GM21528 (cell line): Measurements from ENCODE around the gene ATXN2.
"Not testable (repeated sequence)": the region's sequence is repeated elsewhere in the genome, so short reads cannot be mapped to it uniquely, and the experiment has no call there.

Experiments
- ATAC-seq: cut with Tn5 transposase; IDR thresholded peaks from one replicate; pipeline ENCODE4 v1.9.1; 2021; ENCODE audit warnings: mild to moderate bottlenecking, moderate library complexity; ENCODE audit not compliant: unreplicated experiment, low FRiP score

Gene ATXN2

DNA sequence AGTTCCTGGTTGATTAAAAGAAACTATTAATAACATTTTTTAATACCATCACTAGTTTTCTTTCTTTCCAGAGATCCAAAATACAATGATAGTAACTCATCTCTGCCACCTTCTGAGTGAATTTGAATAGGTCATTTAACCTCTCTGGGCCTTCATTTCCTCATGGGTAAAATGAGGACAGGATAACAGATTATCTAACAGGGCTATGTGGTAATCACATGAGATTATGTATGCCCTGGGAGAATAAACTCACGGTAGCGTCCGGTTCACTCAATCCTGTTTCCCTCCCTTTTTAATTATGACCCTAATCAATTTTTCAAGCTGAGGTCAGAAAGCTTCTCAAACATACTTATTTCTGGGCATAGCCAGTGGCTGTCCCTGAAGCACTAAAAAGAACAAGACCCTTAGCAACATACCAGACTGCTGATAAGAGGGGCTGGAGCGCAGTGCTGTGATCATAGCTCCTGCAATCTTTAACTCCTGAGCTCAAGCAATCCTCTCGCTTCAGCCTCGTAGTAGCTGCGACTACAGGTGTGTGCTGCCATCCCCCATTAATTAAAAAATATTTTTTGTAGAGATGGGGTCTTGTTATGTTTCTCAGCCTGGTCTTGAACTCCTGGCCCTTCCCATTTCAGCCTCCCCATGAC, 24.2 kb downstream of the ATXN2 start:
- ATAC-seq: no peak

DNA sequence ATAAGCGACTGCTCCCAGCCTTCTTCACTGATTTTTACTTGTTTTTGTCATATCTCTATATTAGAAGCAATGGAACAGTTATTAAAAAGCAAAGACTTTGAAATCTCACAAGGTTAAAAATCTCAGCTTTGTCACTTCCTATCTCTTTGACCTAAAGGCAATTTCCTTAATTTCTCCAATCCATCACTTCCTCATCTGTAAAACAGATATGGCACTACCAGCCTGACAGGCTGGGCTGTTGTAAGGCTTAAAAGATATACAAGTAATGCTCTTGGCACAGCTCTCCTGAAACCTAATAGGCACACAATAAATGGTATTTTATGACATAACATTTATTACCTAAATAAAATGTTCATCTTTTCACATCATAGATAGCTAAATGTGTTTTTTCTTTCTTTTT, 25.6 kb downstream of the ATXN2 start:
- ATAC-seq: no peak

DNA sequence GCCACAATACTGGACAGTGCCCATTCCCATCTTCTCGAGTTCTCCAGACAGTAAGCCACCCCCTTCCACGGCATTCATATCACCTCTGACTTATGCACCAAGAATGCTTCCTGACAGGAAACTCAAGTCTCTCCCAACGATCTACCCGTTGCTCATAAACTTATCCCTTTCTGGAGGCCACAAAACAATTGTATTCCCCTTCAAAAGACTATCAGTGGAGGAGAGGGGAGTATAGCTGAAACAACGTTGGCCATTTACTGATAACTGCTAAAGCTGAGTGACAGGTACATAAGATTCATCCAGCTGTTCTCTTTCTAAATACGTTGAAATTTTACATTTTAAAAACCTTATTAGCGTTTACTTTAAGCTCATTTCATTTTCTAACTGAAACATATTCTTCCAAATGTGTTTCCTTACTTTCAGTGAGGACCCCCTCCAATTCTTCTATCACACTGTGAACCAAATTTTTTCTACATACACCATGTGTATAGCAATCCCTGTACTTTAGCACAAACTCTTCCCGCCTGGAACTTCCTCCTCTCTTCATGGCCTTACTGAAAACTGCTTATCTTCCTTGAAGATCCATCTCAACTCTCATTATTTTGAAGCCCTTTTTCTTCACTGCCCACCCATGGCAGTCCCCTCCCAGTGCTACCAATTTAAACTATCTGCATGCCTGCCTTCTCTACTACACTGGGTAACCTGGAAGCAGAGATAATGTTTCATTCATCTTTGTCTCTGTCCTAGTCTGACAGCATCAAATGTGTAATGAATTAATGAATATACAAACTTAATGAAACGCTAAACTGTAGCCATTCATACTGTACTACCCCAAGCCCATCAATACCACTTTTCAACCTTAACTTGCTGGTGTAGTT, 28.8 kb downstream of the ATXN2 start:
- no peak for ATAC-seq

DNA sequence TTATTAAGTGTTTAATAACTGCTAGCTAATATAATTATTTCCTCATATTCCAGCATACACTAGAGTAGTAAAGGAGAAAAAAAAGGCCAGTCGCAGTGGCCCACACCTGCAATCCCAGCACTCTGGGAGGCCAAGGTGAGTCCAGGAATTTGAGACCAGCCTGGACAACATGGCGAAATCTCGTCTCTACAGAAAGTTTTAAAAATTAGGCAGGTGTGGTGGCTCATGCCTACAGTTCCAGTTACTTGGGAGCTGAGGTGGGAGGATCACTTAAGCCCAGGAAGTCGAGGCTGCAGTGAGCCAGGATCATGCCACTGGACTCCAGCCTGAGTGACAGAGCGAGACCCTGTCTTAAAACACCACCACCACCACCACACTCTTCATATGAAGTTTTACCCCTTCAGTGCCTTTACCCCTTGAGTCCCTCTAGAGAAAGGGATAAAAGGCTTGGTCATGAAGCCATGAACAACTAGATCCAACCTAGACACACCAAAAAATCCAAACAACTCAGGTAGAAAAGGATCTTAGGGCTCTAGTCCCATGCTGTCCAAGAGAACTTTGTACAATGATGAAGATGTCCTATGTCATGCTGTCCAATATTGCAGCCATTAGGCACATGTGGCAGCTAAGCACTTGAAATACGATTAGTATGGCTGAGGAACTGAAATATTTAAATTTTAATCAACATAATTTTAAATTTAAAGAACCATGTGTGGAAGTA, 29.6 kb downstream of the ATXN2 start:
- ATAC-seq: no peak

DNA sequence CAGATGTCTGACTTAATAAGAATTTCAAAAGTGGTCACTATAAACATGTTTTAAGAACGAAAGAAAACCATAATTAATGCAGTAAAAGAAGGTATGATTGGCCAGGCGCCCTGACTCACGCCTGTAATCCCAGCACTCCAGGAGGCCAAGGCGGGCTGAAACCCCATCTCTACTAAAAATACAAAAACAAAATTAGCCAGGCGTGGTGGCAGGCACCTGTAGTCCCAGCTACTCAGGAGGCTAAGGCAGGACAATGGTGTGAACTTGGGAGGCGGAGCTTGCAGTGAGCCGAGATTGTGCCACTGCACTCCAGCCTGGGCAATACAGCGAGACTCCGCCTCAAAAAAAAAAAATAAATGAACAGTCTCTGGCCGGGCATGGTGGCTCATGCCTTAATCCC, 38.3 kb downstream of the ATXN2 start:
- not testable (repeated sequence) for ATAC-seq

DNA sequence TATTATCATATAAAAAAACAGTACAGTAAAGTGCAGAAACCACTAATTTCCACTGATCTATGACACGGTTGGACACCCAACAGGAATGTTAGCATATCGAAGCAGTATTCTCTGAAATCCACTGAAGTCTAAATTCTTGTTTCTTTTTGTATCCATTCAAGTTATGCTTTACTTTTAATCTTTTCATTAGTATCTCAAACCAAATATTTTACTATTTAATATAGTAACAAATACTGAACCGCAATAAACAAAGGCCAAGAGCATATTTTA, 41.1 kb downstream of the ATXN2 start:
- ATAC-seq: no peak

DNA sequence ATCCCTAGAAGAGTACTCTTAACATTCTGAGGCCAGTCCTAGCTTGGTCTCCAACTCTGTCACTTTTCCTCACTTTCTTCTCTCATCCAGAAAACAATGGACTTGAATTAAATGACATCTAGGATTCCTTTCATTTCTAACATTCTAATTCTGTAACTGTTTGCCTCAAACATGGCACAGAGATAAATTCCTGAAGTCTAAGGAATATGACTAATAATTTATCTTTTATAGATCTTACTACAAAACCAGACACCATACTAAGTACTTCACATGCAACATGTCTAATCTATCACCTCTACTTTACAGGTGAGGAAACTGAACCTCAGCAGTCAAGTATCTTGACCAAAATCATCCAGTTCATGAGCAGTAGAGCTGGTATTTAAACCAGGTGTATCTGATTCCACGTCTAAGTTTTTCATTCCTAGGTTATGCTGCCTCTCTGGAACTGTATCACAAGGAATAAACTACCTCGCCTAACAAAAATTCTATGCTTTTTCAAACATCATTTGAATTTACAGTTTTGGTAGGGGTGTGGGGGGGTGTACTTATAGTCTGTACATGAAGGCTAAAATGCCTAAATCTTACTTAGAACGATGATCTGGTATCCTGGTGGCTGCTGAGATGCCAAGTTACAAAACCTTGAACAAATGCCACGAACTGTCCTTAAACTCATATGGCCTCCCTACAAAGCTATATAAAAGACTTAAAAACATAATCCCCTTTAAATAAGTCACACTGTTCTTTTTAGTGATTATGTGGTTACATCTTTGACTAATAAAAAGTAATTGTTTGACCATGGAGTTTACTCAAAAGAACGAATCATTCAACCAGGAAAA, 41.6 kb downstream of the ATXN2 start:
- no peak for ATAC-seq

DNA sequence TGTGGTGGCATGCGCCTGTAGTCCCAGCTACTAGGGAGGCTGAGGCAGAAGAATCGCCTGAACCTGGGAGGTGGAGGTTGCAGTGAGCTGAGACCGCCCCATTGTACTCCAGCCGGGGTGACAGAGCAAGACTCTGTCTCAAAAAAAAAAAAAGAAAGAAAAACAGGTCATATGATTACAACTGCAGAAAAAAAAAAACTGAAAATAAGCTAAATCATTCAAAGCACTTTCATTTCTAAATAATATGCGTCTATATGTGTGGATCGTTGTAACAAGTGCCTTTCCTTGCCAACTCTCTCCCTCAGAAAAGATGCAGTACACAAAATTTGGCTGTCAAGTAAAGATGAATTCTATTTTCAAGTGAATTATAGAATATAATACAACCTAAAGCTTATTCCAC, 42.4 kb downstream of the ATXN2 start:
- ATAC-seq: no peak

DNA sequence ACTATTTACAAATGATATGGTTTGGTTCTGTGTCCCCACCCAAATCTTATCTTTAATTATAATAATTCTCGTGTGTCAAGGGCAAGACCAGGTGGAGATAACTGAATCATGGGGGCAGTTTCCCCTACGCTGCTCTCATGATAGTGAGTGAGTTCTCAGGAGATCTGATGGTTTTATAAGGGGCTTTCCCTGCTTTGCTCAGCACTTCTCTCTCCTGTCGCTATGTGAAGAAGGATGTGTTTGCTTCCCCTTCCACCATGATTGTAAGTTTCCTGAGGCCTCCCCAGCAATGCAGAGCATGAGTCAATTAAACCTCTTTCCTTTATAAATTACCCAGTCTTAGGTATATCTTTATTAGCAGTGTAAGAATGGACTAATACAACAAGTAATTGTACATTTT, 43.8 kb downstream of the ATXN2 start:
- ATAC-seq: not testable (repeated sequence)

DNA sequence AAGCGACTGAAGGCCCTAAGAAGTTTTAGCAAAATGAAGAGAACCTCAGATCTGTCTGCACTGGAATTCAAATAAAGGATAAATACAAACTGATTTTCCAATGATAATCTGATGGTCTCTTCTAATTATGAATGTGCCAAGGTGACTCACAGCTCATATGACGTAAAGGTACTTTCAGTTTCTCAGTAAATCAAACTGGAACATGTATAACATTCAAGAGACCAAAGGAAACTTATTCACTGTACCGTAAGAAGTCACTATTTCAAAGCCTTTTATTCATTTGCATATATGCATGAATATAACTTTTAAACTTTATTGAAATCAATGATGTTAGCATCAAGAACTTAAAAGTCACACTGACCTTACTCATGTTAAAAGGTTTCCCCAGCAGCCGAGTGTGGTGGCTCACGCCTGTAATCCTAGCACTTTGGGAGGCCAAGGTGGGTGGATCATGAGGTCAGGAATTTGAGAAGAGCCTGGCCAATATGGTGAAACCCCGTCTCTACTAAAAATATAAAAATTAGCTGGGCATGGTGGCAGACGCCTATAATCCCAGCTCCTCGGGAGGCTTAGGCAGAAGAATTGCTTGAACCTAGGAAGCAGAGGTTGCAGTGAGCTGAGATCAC, 52.2 kb downstream of the ATXN2 start:
- no peak for ATAC-seq

DNA sequence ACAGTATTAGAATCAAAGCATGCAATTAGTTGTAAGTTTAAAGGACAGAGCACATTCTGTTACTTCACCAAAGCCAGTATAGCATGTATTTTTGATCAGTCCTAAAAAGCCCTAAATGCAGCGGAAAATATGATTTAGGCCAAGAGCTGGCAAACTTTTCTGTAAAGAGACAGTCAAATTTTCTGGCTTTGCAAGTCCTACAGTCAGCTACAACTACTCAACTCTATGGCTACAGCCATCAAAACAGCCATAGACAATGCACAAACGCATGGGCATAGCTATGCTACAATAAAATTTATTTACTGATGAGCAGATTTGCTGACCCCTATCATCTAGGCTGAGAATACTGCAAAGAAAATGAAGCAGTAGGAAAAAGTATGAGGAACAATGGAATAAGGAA, 52.9 kb downstream of the ATXN2 start:
- no peak for ATAC-seq

DNA sequence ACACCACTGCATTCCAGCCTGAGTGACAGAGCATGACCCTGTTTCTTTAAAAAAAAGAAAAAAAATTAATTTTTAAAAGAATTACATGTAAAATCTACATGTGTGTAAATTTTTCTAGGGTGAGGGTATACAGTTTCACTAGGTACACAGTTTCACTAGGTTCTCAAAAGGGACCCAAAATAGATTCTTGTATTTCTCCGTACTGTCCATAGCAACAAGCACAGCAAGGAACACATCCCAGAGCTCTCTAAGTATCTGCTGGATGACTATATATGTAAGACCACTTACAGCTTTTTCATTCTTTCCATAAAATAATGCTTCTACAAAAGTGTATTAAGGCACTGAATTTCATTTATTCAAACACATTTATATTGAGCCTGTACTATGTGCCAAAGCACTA, 55.1 kb downstream of the ATXN2 start:
- no peak for ATAC-seq

DNA sequence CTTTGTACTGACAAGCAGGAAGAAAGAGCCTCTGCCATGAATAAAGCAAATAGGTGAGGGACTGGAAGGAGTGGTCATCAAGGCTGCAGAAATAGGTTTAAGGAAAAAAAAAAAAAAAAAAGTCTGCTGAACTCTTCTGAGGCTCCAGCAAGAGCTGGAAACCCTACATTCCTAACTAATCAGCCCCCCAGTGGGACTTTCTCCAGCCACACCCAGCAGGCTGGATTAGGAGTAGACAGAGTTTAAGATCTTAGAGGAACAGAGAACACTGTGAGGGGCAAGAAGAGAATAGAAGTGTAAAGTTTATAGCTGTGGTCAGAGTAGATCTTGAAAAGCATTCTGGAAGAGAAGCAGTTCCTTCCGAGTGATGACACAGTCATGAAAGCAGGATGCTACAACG, 66.4 kb downstream of the ATXN2 start:
- no peak for ATAC-seq

DNA sequence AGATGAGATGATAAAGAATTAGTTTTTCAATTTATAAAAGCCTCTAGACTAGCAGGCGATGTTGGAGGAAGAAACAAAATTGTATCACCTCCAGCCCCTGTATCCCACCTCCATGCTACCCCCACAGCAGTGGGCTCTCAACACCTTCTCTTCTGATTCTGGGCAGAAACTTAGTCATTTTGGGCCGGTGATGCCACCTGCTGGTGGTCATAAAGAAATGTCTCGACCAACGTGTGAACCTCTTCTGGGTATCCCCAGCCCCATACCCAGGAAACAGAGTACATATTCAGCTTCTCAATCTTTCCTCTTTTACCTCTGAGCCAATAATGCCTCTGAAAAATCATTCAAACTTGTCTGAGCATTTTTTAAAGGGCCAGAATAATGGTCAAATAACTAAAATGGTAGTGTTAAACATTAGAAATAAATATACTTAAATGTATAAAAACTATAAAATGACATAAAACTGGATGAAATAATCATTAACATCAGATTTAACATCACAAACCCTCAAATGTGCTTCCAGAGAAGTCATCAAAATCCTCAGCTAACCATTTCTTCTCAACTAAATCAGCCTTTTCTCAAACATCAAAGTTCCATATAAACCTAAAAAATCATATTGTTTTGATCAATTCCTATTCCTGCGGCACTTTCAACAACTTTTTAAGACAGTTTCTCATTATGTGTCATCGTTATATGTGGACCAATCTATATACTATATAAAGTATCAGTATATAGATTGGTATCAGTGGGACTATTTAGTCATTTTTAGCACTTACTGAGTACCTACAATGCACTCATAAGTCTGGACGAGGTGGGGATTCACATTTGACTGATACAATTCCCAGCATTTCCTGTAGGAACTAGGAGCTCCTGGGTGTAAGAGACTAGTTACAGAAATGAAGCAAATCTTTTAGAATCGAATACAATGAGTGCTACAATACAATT, 69.4 kb downstream of the ATXN2 start:
- ATAC-seq: no peak

DNA sequence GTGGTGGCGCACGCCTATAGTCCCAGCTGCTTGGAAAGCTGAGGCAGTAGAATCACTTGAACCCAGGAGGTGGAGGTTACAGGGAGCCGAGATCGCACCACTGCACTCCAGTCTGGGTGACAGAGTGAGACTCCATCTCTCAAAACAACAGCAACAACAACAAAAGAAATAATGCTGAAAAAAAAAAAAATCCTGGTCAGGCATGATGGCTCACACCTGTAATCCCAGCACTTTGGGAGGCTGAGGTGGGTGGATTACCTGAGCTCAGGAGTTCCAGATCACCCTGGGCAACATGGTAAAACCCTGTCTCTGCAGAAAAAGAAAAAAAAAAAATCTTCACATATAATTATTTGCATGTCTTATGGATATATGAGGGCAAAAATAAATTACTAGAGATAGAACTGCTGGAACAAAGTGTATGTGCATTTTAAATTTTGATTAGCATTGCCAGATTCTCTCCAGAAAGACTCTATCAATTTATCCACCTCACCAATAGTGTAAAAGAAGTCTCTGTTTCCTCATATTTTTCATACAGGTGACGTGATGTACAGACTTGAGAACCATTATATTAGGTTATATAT, 75.4 kb downstream of the ATXN2 start:
- ATAC-seq: no peak

DNA sequence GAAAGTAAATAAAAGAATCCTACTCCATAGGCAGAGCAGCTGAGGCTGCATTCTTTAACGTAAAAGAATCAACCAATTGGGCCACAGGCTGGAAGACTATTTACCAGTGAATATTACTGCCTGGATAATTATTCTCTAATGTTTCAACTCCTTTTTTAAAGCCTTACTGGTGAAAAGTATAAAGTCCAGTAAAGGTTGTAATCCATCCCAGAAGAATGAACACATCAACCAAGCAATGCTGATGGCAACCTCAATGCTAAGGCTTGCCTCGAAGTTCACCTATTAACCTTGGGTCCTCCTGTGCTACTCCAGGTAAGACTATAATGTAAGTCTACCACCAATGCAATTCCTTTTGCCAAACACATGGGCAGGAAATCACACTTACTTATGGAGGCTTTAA, 77.3 kb downstream of the ATXN2 start:
- ATAC-seq: no peak

DNA sequence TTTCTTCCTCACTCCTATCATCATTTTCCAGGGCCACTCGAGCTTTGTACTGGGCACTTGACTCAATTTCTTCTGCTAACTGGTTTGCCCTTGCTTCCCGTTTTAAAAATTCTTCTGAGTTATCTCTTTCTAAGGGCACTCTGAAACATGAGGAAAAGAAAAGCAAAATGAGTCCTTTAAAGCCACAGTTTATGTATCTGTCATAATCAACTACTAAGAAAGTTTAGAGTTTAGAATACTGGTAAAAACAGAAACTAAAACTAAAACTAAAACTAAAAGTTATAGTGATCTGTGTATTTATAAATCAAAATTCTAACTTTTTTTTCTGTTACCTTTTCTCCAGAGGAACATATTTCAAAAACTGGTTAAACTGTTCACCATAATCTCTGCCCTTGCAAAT, 79.2 kb downstream of the ATXN2 start:
- no peak for ATAC-seq

DNA sequence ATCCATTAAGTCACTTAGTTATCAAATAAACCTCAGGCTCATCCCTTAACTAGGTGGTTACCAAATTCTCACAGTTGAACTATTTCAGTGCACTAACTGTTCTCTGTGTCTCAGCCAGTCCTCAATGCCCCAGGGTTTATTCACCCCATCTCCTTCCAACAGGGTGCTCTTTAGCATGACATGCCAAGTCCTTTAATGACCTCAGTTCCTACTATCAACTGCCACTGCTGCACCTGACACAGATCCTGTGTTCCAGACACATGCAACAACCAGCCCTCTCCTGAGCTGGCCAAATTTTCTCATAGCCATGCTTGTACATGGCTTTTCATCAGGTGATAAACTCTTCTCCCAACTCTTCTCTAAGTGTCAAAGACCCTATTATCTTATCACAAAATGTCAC, 80.0 kb downstream of the ATXN2 start:
- ATAC-seq: no peak

DNA sequence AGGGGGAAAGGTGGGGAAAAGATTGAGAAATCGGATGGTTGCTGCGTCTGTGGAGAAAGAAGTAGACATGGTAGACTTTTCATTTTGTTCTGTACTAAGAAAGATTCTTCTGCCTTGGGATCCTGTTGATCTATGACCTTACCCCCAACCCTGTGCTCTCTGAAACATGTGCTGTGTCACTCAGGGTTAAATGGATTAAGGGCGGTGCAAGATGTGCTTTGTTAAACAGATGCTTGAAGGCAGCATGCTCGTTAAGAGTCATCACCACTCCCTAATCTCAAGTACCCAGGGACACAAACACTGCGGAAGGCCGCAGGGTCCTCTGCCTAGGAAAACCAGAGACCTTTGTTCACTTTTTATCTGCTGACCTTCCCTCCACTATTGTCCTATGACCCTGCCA, 91.4 kb downstream of the ATXN2 start:
- ATAC-seq: not testable (repeated sequence)
